NCI-H2171 (cell line): ENCODE measurements around the gene TMEM91.

ENCODE experiments used
- DNase-seq: peaks from one replicate; lab custom pipeline; 2025; lab: John Stamatoyannopoulos, UW

The TMEM91 gene

GRCh38 chr19:41431426-41432386 is 55.4 kb downstream of the TMEM91 start:
- no peak for DNase-seq

- DNase-seq, result no peak
Observed at GRCh38 chr19:41433171-41433570, 56.8 kb downstream of the TMEM91 start.
